CD4-positive, alpha-beta T cell treated with Interleukin-2 at 100 ng/mL for 4 hours (primary cell): ENCODE results near the gene TMEM45B.
"Not testable (repeated sequence)": the region's sequence is repeated elsewhere in the genome, so short reads cannot be mapped to it uniquely, and the experiment has no call there.

Source experiments
- DNase-seq: peaks from one replicate; pipeline ENCODE4 v3.0.0-alpha.2; 2020; ENCODE audit warnings: low spot score

Gene TMEM45B

DNA sequence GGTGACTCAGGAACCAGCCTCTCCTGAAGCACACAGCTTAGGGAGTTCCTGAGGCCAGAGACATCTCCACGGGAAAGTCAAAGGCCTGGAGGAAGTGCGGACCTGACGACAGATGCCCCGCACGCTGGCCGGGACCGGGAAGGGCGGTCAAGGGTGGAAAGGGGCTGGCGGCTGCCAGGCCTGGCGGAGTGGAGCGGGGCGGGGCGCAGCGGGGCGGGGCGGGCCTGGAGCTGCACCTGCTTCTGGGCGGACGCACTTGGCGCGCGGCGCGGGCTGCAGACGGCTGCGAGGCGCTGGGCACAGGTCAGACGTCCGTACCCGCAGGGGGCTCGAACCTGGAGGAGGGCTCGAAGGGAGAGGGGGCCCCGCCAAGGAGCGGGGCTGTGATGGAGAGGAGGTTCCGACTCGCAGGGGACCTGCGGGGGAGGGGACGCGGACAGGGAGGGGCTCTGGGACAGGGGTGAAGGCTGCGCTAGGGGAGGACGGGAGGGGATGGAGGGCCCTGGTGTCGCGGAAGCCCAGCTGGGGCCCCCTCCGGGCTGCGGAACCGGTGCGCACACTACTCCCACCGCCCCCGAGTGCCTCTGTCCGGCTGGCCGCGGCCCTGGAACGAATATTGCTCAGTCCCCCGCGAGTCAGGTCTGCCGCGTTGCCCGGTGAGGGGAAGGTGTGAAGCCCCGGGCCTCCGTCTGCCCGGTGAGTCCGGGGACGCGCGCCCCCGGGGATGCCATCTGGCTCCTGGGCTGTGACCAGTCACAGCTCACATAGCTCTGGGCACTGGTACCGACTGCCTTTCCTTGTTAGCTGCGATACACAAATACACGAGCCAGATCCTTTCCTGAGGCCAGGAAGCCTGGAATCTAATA is at the start of gene TMEM45B:
TMEM45B (plus strand) TSS at position 253 of the 866 bp plus-strand sequence. CDS start 36,635 bp downstream, outside the sequence.
- no peak for DNase-seq

DNA sequence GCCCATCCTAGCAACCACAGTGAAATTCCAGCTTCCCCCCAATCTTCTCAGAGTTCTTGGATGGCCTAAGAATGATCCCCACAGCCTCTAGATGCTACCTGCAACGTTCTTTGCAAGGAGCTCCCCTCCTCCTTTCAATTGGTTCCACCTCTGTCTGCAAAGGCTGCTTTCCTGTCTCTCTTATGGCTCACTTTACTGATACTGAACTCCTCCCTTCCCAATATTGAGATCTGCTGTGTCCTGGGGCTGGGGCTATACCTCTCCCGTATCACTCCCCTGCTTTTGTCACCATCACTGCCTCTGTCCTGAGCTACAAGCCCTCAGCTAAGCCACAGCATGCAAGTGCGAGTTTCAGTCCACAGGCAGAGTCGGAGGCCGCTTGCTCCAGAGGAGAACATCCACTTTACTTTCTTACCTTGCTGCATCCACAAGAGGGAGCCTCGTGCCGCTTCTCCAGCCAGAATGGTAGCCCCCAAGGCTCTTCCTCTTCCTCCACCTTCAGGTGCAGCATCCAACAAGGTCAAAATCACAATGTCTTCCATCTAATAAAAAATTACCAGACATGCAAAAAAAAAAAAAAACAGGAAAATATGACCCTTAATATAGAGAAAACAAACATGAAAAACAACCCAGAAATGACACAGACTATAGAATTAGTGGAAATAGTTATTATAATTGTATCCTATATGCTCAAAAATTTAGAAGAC is 48.6 kb upstream of the TMEM45B start:
- no peak for DNase-seq

DNA sequence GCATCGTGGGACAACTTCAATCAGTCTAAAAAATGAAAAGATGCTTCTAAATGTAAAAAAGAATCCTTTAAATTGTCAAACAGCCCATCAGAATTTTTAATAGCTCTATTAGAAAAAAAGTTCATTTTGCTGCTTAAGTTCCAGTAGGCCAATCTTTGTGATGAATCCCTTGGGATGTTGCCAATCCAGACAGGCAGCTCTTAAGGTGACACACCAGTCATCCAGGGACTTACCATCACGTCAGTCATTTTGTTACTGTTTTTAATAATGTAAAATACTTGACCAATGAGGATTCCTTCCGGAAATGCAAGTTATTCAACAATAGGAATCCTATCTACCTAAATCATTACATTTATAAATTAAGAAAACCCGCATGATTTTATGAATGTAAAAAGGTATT is 47.8 kb upstream of the TMEM45B start:
- no peak for DNase-seq

DNA sequence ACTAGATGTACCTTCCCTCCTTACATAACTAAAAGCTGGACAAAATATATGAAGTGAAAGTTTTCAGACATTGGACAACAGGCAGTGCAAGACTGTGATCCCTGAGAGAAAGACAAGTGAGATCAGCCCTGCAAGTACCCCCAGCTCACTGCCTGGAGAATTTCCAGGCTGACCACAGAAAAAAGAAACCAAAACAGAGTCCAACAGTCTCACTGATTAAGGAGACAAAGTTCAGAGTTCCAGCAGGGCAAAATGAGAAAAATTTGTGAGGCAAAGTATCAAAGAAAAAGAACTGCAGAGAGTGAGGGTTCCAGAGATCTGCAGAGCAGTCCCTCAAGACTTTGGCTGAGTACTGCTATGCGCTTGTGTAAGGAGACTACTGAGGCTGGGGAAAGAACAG is 47.3 kb upstream of the TMEM45B start:
- no peak for DNase-seq

DNA sequence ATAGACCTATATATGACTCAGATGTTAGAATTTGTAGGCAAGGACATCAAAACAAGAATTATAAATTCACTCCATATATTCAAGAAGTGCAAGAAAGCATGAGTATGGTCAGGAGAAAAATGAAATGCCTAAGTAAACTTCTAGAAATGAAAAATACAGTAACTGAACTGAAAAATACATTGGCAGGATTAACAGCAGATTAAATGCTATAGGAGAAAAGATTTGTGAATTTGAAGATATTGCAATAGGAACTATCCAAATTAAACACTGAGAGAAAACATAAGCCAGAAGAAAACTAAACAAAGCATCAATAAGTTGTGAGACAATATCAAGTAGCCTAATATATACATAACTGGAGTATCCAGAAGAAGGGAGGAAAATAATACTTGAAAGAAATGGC is 46.6 kb upstream of the TMEM45B start:
- no peak for DNase-seq

DNA sequence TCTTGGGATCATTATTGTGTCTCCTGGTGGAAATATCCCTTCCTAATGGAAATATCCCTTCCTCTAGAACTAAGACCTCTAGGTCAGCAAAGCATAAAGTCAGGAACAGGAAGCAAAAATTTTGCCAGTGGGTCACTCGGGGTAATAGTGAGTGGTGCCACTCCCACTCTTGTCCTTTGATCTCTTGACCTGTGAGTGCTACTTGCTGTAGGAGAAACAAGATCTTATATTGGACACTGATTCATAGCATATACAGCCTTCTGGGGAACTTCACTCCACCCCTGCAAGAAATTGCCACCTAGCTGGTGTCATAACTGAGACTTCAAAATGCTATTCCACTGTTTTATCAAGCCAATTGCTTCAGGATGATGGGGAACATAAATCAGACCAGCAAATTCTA is 44.7 kb upstream of the TMEM45B start:
- no peak for DNase-seq

DNA sequence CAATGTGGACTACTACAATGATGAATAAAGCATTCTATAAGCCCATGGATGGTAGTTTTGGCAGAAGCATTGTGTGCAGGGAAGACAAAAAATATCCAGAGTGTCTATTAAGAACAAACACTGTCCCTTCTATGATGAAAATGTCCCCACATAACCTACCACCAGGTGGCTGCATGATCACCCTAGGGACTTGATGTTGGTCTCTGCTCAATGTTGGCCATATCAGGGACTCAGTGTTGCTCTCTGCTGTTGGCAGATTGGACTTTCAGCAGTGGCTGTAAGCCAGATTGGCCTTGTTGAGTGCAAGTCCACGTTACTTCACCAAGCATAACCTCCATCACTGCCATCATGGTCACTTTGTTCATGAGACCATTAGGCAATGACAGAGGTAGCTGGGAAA is 44.2 kb upstream of the TMEM45B start:
- DNase-seq: not testable (repeated sequence)

DNA sequence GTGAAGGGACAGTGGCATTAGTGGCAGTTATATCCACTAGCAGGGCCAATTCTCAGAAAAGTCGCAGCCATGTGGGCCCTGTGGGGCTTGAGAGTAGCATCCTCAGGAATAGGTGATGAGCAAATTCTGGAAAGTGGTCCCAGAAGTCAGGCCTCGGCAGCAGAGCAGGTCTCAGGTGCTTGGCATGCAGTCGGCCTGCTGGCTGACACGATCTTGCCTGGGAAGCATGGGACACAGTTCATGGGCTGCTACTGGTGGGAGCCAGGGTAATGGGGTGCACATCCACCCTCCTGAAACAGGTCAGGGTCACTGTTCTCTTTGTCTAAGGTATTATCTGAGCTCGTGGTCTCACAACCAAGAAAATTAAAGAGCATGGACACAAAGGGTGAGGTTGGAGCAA is 36.8 kb upstream of the TMEM45B start:
- no peak for DNase-seq

DNA sequence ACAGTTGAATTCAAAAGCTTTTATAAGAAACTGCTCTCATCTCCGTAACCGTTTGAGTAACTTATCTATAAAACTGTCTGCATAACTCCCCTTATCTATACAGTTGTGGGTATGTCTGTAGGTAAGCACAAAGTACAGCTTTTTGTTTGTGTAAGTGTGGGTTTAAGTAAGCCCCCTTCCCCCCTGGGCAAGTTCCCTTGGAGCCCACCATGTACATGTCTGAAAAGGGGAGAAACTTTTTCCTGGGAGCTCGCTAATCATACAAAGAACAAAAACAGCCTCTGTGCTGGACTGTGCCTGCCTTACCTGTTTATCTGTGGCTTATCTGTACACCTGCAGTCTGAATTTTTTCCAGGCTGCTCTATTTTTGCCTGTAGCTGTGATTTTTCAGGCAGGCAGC is 36.3 kb upstream of the TMEM45B start:
- no peak for DNase-seq

DNA sequence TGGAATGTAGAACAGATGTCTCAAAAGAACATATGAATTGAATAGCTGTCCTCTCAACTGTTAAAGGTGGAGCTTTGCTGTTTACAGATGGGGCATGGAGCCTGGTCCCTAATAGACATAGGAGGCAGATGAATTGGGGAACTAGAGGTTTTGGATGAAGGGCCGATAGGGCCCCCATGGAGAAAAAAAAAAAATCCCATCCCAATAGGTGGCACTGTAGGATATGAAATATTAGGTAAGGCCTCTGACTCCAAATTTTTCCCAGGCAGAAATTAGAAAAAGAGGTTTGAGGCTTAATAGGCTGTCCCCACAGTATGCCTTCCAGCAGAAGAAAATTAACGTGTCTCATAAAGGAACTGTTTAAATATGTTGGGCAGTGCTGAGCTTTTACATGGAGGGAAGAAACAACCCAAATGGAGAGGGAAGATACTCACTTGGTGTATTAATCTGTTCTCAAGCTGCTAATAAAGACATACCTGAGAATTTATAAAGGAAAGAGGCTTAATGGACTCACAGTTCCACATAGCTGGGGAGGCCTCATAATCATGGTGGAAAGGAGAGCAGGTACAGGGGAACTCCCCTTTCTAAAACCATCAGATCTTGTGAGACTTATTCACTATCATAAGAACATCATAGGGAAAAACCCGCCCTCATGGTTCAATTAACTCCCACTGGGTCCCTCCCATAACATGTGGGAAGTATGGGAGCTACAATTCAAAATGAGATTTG is 30.1 kb upstream of the TMEM45B start:
- no peak for DNase-seq

DNA sequence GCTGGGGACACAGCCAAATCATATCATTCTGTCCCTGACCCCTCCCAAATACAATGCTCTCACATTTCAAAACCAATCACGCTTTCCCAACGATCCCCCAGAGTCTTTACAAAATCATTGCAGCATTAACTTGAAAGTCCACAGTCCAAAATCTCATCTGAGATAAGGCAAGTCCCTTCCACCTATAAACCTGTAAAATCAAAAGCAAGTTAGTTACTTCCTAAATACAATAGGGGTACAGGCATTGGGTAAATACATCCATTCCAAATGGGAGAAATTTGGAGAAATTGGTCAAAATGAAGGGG is 29.6 kb upstream of the TMEM45B start:
- not testable (repeated sequence) for DNase-seq

DNA sequence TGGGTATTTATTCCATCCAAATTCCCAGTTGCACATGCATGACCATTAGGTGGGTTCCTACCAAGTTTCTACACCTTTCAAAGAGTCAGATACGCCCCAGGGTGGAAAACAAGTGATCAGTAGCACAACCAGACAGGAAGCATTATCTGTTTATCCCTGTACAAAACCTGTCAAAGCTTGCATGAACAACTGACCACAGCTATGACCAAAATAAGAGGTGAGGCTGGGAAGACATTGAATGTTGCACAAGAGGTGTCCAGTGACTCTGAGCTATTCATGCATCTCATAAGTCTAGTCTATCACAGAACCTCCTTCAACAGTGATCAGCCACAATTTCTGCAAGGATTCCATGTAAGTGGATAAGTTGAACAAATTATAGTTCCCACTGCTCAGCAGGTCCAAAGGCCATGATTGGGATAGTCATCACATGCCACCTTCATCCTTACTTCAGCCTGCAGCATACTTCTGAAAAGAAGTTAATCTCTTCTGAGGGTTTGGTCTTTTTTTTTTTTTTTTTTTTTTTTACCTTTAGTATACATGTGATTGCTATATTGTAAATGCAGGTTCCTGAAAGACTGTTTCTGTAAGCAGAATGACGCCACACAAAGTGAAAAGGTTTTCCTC is 28.0 kb upstream of the TMEM45B start:
- DNase-seq: no peak

DNA sequence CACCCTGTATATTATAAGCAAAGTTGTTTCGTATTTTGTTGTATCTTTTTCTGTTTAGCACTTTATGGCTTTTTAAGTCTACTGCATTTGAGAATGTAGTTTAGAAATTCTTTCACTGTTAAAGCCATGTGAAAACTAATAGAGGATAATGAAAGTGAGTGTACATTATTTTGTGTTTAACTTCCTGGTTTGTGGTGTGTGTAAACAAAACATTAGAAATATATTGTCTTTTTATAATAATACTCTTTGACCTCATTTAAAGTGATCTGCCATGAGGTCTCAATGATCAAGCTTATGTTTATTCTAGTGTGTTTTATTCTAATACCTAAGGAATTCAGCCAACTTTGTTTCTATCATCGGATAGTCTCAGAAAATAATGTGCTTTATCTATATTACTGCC is 27.4 kb upstream of the TMEM45B start:
- no peak for DNase-seq

DNA sequence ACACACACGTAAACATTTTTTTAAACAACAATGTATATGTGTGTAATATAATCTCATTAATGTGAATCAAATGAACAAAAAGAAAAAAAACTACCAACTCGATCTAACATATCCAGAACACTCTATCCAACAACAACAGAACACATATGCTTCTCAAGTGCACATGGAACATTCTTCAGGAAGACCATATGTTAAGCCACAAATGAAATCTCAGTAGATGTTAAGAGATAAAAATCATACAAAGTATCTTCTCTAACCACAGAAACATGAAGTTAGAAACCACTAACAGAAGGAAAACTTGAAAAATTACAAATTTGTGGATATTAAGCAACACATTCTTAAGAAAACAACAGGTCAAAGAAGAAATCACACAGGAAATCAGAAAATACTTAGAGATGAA is 25.5 kb upstream of the TMEM45B start:
- no peak for DNase-seq

DNA sequence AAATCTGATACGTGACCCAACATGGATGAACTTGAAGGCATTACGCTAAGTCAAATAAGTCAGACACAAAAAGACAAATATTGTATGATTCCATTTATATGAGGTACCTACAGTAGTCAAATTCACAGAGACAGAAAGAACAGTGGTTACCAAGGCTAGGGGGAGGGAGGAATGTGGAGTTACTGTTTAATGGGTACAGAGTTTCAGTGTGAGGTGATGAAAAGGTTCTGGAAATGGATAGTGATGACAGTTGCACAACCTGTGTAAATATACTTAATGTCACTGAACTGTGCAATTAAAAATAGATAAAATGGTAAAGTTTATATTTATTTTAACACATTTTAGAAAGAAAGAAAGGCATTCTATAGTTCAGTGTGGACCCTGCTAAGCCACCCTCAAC is 24.1 kb upstream of the TMEM45B start:
- no peak for DNase-seq

DNA sequence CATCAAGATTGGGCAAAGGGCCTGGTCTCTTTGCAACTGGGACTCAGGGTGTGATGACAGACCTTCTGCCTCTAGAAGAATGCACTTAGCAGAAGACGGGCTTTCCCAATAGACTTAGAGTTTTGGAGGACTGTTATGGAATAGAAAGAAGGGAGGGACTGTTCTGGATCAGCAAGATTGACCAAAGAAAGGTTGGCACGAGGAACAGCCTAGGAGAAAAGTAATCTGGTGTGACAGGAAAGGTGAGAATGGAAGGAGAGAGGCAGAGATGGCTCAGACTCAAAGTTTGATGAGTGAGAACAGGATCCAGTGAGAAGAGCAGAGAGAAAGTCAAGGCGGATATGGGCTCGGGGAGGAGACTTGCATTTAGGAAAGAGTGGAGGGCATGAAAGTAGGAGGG is 23.0 kb upstream of the TMEM45B start:
- no peak for DNase-seq

DNA sequence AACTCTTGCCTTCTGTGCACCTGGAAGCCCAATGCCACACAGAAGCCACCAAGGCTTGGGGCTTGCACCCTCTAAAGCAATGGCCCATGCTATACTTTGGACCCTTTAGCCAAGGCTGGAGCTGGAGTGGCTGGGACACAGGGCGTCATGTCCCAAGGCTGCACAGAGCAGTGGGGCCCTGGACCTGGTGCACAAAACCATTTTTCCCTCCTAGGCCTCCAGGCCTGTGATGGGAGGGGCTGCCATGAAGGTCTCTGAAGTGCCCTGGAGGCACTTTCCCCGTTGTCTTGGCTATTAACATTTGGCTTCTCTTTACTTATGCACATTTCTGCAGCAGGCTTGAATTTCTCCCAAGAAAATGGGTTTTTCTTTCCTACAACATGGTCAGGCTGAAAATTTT is 20.6 kb upstream of the TMEM45B start:
- DNase-seq: no peak

DNA sequence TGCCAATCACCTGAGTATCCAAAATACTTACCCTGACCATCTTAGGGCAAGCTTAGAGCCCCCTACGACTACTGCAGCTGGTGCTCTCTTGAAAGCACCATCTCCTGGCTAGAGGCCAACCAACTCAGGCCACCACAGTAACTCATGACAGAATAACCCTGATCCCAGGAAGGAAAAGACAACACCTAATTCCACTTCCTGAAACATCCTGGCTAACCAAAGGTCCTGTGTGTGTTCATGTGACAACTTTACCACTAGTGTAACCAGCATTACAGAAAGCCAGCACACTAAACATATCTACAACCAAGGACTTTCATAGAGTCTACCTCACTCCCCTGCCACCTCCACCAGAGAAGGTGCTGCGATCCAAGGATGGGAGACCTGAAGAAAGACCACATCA is 17.4 kb upstream of the TMEM45B start:
- DNase-seq: no peak

DNA sequence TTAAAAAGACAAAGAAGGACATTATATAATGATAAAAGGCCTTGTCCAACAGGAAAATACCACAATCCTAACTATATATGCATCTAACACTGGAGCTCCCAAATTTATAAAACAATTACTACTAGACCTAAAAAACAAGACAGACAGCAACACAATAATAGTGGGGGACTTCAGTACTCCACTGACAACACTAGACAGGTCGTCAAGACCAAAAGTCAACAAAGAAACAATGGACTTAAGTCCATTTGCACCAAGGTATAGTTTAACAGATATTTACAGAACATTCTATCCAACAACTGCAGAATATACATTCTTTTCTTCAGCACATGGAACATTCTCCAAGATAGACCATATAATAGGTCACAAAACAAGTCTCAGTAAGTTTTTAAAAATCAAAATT is 15.5 kb upstream of the TMEM45B start:
- not testable (repeated sequence) for DNase-seq

DNA sequence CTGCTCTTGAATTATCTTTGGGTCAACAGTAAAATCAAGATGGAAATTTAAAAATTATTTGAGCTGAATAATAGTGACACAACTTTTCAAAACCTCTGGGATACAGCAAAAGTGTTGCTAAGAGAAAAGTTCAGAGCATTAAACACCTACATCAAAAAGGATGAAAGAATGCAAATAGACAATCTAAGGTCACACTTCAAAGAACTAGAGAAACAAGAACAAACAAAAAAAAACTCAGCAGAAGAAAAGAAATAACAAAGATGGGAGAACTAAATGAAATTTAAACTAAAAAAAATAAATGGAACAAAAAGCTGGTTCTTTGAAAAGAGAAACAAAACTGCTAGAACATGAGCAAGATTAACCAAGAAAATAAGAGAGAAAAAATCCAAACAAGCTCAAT is 15.0 kb upstream of the TMEM45B start:
- DNase-seq: no peak

DNA sequence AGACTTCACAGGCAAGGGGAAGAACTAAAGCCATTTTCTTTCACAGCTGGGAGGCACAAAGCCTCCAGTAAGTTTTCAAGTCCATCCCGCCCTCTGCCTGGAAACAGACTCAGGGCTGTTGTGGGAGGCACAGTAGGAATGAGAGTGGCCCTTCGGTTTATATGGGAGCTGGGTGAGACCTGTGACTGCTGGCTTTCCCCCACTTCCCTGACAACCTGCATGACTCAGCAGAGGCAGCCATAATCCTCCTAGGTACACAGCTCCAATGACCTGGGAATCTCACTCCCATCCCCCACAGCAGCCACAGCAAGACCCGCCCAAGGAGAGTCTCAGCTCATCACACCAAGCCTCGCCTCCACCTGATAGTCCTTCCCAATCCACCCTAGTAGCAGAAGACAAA is 12.1 kb upstream of the TMEM45B start:
- no peak for DNase-seq

DNA sequence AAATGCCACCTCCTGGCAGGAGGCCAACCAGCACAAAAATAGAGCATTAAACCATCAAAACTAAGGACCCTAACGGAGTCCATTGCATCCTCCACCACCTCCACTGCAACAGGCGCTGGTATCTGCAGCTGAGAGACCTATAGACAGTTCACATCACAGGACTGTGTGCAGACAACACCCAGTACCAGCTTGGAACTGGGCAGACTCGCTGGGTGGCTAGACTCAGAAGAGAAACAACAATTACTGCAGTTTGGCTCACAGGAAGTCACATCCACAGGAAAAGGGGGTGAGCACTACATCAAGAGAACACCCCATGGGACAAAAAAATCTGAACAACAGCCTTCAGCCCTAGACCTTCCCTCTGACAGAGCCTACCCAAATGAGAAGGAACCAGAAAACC is 11.6 kb upstream of the TMEM45B start:
- DNase-seq: no peak

DNA sequence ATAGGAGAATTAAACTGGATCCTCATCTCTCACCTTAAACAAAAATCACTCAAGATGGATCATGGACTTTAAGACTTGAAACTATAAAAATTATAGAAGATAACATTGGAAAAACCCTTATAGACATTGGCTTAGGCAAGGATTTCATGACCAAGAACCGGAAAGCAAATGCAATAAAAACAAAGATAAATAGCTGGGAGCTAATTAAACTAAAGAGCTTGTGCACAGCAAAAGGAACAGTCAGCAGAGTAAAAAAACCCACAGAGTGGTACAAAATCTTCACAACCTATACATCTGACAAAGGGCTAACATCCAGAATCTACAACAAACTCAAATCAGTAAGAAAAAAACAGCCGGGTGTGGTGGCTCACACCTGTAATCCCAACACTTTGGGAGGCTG is 7.4 kb upstream of the TMEM45B start:
- not testable (repeated sequence) for DNase-seq
